HepG2 (cell line): Measurements from ENCODE around the gene CGGBP1. TPM values are rescaled to one million over a fixed set of nuclear protein-coding genes. Genes with fewer than 3 reads are reported as not detected.

ENCODE experiments used
- BRCA1 ChIP-seq: sonication (generic); formaldehyde crosslinking; IDR thresholded peaks from 2 replicates; pipeline ENCODE4 v1.4.0; 2020; ENCODE audit warnings: missing genetic modification reagents
- EP300 ChIP-seq, 3 experiments: sonication (generic) in 1 of 3; formaldehyde crosslinking in 1 of 3; IDR thresholded peaks; 2 replicates each; pipeline versions ENCODE4 v1.5.1 to v1.6.1; 2011 to 2020; ENCODE audit warnings: low read depth in 2 of 3, low read length in 2 of 3, borderline replicate concordance in 1 of 3, improper control_type of control experiment in 1 of 3, mild to moderate bottlenecking in 1 of 3, missing genetic modification reagents in 1 of 3, moderate library complexity in 1 of 3
- FOXK1 ChIP-seq: sonication (generic); formaldehyde crosslinking; IDR thresholded peaks from 2 replicates; pipeline ENCODE4 v1.4.0; 2020; ENCODE audit warnings: low read depth, missing genetic modification reagents, borderline replicate concordance
- KAT7 ChIP-seq: IDR thresholded peaks from 2 replicates; pipeline ENCODE4 v1.6.1; 2018; ENCODE audit warnings: borderline replicate concordance, missing compliant biosample characterization
- MIER2 ChIP-seq: IDR thresholded peaks from 2 replicates; pipeline ENCODE4 v1.6.1; 2016; ENCODE audit warnings: missing biosample characterization, missing genetic modification reagents
- NFATC3 ChIP-seq: sonication (generic); formaldehyde crosslinking; IDR thresholded peaks from 2 replicates; pipeline ENCODE4 v1.5.1; 2020; ENCODE audit warnings: mild to moderate bottlenecking, missing genetic modification reagents
- NR2F1 ChIP-seq, 2 experiments: fragments of 450-650 bp in 1 of 2; formaldehyde crosslinking in 1 of 2; IDR thresholded peaks; 2 replicates each; pipeline versions ENCODE4 v1.5.0 to v1.6.1; 2016 to 2020; ENCODE audit warnings: mild to moderate bottlenecking in 1 of 2, missing compliant biosample characterization in 1 of 2, missing genetic modification reagents in 1 of 2, moderate library complexity in 1 of 2
- SATB2 ChIP-seq: sonication (generic); formaldehyde crosslinking; IDR thresholded peaks from 2 replicates; pipeline ENCODE4 v1.5.0; 2020; ENCODE audit warnings: missing genetic modification reagents
- SRY ChIP-seq: sonication (generic); formaldehyde crosslinking; IDR thresholded peaks from 2 replicates; pipeline ENCODE4 v1.8.0; 2022; ENCODE audit warnings: mild to moderate bottlenecking, missing genetic modification reagents
- THAP8 ChIP-seq: sonication (generic); formaldehyde crosslinking; IDR thresholded peaks from 2 replicates; pipeline ENCODE4 v1.5.1; 2020; ENCODE audit warnings: missing genetic modification reagents, mild to moderate bottlenecking, borderline replicate concordance
- ZHX1 ChIP-seq: sonication (generic); formaldehyde crosslinking; IDR thresholded peaks from 2 replicates; pipeline ENCODE4 v1.8.1; 2022; ENCODE audit warnings: low read depth, mild to moderate bottlenecking, missing genetic modification reagents
- ZKSCAN8 ChIP-seq: IDR thresholded peaks from 2 replicates; pipeline ENCODE4 v1.6.1; 2016; ENCODE audit warnings: borderline replicate concordance, missing genetic modification reagents, missing compliant biosample characterization
- ZNF274 ChIP-seq: sonication (generic); formaldehyde crosslinking; IDR thresholded peaks from 2 replicates; pipeline ENCODE4 v1.5.1; 2020; ENCODE audit warnings: mild to moderate bottlenecking, missing genetic modification reagents
- ZNF496 ChIP-seq: sonication (generic); formaldehyde crosslinking; IDR thresholded peaks from 2 replicates; pipeline ENCODE4 v1.8.1; 2023; ENCODE audit warnings: mild to moderate bottlenecking, moderate library complexity, missing genetic modification reagents; ENCODE audit not compliant: insufficient replicate concordance
- ZUFSP ChIP-seq: sonication (generic); formaldehyde crosslinking; IDR thresholded peaks from 2 replicates; pipeline ENCODE4 v1.9.0; 2021; ENCODE audit warnings: missing genetic modification reagents, mild to moderate bottlenecking, borderline replicate concordance
- polyA plus RNA-seq, 8 experiments: library from polyadenylated mRNA; depleted of rRNA in 3 of 8; stranded (reverse) in 7 of 8; unstranded in 1 of 8; fragments of >200 nt; fragmentation: Illumina TruSeq in 4 of 8; extraction: Trizol in 4 of 8; gene quantifications; 2 replicates each; pipeline versions ENCODE4 v1.2.1 to v1.2.3, GENCODE V29; 2011 to 2016; ENCODE audit warnings: low read depth in 4 of 8, missing spikeins in 1 of 8, mixed read lengths in 1 of 8; ENCODE audit not compliant: insufficient read depth in 1 of 8
- total RNA-seq, 5 experiments: library from RNA; depleted of rRNA; stranded (reverse); fragments of >200 nt; fragmentation: Illumina TruSeq; extraction: Trizol; gene quantifications; 2 replicates each; pipeline ENCODE4 v1.2.3, GENCODE V29; 2016; ENCODE audit warnings: low read depth in 1 of 5
- TF ChIP-seq, protein P1 (sequence below): IDR thresholded peaks from 2 replicates; pipeline ENCODE4 v1.6.1; 2016; ENCODE audit warnings: low read depth, missing genetic modification reagents, missing compliant biosample characterization

The CGGBP1 gene
- total and polyA plus RNA-seq, 2 of the 13 experiments (the other 11 are each of a cell fraction or from before 2014, with no cell fraction given): 38.9 to 47.0 TPM

GRCh38 chr3:88058581-88059379, at the start of gene CGGBP1, which contains the start of gene ZNF654 (continued):
- TF ChIP-seq, protein P1, sequence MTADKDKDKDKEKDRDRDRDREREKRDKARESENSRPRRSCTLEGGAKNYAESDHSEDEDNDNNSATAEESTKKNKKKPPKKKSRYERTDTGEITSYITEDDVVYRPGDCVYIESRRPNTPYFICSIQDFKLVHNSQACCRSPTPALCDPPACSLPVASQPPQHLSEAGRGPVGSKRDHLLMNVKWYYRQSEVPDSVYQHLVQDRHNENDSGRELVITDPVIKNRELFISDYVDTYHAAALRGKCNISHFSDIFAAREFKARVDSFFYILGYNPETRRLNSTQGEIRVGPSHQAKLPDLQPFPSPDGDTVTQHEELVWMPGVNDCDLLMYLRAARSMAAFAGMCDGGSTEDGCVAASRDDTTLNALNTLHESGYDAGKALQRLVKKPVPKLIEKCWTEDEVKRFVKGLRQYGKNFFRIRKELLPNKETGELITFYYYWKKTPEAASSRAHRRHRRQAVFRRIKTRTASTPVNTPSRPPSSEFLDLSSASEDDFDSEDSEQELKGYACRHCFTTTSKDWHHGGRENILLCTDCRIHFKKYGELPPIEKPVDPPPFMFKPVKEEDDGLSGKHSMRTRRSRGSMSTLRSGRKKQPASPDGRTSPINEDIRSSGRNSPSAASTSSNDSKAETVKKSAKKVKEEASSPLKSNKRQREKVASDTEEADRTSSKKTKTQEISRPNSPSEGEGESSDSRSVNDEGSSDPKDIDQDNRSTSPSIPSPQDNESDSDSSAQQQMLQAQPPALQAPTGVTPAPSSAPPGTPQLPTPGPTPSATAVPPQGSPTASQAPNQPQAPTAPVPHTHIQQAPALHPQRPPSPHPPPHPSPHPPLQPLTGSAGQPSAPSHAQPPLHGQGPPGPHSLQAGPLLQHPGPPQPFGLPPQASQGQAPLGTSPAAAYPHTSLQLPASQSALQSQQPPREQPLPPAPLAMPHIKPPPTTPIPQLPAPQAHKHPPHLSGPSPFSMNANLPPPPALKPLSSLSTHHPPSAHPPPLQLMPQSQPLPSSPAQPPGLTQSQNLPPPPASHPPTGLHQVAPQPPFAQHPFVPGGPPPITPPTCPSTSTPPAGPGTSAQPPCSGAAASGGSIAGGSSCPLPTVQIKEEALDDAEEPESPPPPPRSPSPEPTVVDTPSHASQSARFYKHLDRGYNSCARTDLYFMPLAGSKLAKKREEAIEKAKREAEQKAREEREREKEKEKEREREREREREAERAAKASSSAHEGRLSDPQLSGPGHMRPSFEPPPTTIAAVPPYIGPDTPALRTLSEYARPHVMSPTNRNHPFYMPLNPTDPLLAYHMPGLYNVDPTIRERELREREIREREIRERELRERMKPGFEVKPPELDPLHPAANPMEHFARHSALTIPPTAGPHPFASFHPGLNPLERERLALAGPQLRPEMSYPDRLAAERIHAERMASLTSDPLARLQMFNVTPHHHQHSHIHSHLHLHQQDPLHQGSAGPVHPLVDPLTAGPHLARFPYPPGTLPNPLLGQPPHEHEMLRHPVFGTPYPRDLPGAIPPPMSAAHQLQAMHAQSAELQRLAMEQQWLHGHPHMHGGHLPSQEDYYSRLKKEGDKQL (CRISPR knock-in tag): no peak
- no peak for TF ChIP-seq NR2F1 (CRISPR knock-in tag; IDR thresholded peaks at IDR 0.05)
- TF ChIP-seq KAT7 (CRISPR knock-in tag): peak; percentile 53
- TF ChIP-seq ZNF496 (CRISPR knock-in tag): no peak
- TF ChIP-seq FOXK1 (CRISPR knock-in tag): peak; percentile 16; the same call in 1 of the 2 replicates
- no peak for TF ChIP-seq ZUFSP (CRISPR knock-in tag)
- no peak for TF ChIP-seq ZKSCAN8
- no peak for TF ChIP-seq ZHX1 (CRISPR knock-in tag)
- TF ChIP-seq ZNF274 (CRISPR knock-in tag): peak; percentile 7; the same call in 1 of the 2 replicates
- no peak; the same call in 1 of the 2 replicates for TF ChIP-seq THAP8
- TF ChIP-seq MIER2: no peak
- no peak; a peak in 1 of 4 replicates for TF ChIP-seq EP300 (IDR thresholded peaks at IDR 0.05; ENCODE audit: low read depth in 2 of 2, low read length in 2 of 2)
- TF ChIP-seq EP300 (CRISPR knock-in tag; IDR thresholded peaks at IDR 0.05; ENCODE audit: borderline replicate concordance): no peak
- TF ChIP-seq SATB2 (CRISPR knock-in tag): no peak
- no peak for TF ChIP-seq BRCA1 (CRISPR knock-in tag)
- TF ChIP-seq SRY (CRISPR knock-in tag): no peak
- no peak for TF ChIP-seq NFATC3
